ENCODE results near the gene SEMA3F.

Gene SEMA3F

DNA sequence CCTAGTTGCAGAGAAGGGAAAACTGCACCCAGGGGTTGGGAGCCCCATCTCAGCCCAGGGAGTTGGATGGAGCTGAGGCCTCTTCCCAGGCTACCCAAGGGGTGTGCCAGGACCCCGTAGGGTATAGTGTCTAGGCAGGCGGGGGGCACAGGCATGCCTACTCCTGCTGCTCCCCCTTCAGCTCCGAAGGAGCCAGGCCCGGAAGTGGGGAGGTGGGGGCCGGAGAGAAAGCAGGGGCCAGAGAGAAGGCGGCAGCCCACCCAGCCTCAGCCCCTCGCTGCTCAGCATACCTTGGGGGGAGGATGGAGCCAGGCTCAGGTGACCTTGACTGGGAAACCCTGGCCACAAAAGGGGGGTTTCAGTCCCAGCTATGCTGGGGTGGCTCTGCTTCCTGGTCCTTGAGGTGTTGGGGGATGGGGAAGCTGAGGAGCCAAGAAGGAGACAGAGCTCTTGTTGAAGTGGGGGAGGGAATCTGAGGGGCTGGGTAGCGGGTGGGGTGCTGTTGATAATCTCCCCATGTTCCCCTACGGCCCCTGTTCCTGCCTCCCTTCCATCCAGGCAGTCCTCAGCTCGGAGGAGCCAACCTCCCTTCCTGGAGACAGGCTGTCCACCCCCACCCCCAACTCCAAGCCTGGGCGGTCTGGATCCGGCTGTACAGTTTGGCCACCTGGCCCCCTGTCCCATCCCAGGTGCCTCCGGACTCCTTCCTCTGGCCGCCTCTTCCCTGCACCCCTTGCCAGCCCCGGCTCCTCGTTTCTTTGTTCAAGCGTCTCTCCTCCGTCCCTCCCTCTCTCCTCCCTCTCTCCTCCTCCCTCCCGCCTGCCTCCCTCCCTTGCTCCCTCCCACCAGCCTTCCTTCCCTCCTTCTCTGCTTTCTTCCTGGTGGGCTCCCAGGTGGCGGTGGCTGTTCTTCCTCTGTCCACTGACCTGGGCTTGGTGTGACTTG lies 1.7 kb downstream of the SEMA3F start:
- no peak for DNase-seq

DNA sequence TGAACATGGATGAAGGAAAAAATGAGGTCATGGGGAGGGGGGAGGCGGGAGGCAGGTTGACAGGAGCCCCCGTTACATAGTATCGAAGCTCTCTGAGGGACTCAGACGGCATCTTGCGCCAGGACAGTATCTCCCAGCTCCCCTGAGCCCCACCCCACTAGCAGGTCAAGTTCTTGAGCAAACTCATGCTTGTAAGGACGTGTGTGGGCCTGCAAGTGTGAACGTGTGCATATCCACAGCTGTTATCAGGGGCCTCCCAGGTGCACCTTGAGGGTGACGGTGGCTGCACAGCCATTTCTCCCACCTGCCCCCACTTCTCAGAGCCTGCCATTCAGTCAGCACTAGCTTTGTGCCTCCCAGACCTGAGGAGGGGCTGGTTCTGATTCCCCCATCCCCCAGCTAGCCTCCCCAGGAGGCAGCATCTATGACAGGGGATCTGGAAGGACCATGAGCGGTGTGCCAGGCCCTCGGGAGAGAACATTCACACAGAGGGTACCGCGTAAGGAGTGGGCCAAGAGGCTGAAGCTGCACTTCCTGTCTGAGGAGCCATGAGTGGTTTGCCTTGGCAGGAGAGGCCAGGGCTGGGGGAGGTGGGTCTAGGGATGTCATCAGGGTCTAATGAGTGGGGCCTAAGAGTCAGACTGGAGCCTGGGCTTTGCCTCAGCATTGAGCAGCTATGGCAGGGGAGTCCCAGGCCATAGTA lies 2.9 kb downstream of the SEMA3F start:
- no peak for DNase-seq

DNA sequence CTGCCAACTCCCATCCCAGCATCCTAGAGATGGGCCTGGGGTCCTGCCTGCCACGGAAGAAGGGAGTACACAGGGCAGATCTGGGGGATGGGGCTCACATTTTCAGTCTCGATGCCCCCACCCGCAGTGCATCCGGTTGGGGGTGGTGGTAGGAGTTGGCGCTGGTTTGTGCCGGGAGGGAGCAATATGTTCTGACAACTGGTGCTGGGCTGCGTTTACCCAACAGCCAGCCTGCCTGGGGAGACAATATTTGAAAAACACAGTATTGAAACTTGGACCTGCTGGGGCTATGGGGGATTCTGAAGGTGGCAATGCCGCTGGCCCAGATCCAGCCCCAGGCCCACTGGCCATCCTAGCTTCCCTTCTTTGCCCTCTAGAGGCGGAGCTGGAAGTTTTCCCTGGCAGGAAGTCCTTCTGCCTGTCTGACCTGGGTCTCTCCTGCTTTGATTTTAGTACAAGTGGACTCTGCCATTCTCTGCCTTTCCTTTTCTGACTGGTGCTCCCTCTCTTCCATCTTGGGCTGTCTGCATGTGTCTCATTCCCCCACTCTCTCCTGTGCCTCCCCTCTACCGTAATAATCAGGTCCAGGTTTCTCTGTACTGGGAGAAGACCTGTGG lies 3.5 kb downstream of the SEMA3F start:
- DNase-seq = no peak

DNA sequence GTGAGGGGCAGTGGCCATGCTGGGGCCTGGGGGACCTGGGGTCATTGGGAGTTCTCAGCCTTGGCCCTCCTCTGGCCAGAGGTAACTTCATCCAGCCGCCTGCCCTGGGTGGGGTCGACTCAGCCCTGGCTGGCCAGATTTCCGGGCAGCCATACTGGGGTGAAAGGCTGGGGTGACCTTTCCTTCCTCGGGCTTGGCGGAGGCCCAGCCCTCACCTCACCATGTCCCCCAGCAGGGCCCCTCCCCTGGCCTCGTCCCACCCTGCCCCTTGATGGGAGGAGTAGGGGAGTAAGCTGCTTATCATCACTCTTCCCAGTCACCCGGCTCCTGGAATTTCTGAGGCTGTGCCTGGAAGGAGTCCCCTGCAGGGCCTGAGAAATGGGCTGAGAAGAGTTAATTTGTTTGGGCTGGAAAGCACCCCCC lies 5.4 kb downstream of the SEMA3F start:
- DNase-seq = no peak

DNA sequence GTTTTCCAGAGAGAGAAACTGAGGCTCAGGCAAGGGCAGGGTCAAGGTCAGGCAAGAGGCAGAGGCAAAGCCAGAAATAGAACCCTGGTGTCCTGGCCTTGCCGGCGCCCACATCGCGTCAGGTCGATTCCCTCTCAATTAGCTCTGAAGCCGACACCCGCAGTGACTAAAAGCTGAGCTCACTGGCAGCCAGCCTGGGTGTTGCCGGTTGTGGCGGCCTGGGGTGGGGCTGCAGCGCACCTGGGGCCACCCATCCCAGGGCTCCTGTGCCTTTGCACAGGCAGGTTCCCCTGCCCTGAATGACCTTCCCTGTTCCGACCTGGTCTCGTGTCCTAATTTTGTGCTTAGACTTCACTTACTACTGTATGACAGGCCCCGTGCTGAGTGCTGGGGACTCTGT lies 6.2 kb downstream of the SEMA3F start:
- DNase-seq = no peak

DNA sequence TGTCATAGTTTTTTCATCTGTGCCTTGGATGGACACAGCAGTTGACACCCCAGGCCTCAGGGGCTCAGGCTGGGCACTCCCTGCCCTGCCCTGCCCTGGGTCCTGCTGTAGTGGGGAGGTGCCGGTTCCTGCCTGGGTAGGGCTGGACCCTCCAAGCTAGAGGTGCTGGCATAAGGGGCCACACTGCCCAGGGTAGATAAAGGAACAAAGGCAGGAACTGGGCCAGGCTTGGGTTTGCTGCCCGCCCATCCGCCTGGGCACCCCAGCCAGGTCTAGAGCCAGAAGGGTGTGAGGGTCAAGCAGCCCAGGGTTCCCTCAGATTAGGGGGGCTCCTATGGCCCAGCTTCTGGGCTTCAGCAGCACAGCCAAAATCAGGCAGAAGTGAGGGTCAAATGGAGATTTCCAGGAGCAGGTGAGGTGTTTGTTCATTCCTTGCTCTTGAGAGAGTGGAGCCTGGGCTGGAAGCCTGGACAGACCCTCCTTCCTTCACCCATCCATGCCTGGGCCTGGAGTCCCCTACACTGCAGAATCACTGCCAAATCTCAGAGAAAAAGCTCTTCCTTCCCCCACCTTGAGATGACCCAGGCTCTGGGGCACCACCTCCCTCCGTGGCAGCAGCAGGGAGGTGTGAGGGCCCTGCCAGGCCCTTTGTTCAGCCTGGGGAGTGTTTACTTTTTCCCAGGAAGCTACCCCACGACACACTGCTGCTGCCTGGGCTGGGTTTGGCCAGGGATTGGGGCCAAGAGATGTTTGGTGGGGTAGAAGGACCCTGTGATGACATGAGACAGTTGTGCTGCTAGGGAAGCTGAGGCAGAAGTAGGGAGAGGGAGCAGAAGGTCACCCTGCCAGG lies 7.1 kb downstream of the SEMA3F start:
- no peak for DNase-seq

DNA sequence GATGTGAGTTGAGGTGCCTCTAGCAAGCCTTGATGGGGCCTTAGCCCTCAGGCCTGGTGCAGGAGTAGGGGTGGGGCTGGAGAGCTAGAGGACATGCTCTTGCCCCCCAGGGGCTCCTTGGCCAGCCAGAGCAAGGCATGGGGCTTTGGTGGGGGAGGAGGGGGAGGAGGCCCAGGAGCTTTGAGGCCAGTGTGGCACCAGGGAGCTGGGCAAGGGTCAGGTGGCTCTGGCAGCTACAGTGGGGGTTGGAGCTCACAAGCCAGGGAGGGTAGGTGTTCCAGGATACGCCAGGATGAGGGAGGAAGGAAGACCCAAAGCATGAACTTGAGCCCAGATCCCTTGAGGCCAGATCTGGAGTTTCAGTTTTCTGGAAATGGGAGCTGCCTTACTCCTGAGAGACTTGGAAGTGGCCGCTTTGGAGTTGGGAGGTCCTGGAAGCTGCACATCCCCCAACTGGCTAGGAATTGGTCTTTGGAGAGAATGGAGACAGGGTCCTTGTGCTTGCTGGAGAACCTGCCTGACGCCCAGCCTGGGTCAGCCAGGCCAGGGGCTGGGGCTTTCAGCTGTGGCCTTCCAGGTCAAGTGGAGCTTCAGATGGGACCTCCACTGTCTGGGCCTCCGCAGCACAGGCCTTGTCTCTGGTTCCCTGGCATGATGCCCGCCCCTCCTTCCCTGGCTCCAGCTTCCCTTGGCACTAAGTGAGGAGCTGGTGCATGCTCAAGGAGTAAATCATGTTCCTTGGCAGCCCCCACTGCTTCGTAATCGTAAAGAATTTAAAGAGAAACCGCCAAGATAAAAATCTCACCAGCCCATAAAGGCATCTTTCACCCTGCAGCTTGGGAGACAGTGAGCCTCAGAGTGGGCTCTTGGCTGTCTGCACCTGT lies 8.7 kb downstream of the SEMA3F start:
- DNase-seq = no peak

DNA sequence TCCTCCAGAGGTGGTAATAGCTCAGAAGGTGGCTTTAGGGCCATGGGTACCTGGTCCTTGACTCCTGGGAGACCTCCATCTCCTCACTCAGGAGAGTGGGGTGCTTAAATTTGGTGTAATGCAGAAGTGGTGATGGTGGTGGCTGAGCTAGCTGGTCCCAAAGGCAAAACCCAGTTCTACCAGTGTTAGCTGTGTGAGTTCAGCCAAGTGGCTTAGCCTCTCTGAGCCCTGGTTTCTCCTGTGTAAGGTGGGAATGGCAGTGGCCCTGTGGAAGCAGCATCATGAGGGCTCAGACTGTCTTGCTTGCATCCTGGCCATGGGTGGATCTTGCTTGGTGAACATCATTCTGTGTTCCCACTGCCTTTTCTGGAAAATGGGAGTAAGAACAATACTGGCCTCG lies 9.4 kb downstream of the SEMA3F start:
- no peak for DNase-seq

DNA sequence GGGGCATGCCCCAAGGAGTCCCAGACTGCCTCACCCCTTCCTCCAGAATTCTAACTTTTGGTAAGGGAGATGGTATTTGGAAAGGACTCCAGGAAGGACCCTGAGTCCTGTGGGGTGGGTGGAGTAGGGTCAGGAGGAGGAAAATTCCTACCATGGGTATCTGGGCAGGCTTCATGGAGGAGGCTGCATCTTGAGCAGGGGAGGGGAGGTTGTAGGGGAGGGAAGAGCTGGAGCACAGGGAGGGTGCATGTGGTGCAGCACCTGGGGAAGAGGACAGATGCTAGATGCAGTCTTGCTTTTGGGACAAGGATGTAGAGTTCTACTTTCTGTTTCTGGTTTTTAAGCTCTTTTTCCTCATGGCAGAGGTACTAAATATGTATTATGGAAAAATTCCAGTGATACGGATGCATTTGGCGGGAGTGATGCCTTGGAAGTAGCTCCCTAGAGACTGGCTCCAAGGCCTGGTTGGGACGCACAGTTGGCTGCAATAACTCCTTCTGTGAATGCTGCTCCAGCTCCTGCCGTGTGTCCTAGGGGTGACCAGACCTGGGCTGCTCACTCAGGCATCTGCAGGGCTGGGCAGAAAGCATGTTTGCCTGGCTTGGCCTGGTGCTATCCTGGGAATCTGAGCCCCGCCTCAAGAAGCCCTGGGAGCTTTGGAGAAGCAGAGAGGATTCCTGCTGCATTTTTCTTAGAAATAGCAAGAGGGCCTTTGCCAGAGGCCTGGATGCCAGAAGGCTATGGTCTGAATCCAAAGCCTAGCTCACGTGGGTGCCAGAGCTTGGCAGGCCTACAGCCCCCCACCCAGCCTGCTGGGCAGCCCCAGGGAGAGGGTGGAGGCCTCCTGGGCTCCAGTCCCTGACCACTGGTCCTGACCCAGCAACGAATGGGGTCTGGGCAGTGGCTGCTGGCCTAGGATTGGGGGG lies 10.1 kb downstream of the SEMA3F start:
- DNase-seq = no peak

DNA sequence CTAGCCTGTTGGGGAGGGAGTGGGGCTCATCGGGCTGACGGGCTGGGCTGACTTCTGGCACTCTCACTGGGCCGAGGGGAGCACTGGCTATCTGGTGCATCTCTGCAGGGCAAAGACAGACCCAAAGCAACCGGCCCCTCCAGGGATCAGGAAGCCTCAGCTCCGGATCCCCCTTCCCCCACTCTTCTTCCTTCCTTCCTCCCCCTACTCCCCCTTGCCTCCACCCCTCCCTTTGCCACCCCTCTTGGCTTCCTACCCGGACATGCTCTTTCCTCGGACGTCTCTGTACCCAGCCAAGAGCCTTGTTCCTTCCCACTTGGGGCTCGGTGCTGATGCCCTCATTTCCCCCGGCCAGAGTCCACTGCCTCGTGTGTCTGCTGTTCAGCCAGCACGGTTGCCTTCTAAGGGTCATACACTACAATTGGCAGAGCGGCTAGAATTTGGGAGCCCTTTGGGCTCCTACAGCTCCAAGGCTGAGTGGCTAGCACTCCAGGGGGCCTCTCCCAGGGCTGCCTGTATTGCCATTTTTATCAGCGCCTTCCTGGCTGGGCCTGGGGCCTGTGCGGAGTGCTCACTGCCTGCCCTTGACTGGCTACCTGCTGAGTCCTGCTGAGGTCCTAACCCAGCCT lies 10.9 kb downstream of the SEMA3F start:
- DNase-seq = no peak

DNA sequence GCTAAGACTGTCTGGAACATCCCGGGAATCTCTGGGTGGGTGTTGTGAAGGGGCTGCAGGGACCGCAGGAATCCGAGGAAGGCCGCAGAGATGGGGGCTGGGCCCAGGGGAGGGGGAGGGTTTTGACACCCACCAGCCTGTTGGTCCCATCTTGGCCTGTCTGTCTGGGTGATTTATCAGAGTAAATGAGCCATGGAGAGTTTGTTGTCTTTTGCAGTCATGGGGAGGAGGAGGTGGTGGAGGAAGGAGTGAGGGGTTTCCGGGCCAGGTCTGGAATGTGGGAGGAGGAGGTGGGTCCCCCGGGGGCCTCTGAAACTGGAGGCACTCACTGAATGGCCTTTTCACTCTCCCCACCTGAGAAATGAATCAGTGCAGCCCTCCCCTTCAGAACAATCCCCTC lies 11.5 kb downstream of the SEMA3F start:
- no peak for DNase-seq

DNA sequence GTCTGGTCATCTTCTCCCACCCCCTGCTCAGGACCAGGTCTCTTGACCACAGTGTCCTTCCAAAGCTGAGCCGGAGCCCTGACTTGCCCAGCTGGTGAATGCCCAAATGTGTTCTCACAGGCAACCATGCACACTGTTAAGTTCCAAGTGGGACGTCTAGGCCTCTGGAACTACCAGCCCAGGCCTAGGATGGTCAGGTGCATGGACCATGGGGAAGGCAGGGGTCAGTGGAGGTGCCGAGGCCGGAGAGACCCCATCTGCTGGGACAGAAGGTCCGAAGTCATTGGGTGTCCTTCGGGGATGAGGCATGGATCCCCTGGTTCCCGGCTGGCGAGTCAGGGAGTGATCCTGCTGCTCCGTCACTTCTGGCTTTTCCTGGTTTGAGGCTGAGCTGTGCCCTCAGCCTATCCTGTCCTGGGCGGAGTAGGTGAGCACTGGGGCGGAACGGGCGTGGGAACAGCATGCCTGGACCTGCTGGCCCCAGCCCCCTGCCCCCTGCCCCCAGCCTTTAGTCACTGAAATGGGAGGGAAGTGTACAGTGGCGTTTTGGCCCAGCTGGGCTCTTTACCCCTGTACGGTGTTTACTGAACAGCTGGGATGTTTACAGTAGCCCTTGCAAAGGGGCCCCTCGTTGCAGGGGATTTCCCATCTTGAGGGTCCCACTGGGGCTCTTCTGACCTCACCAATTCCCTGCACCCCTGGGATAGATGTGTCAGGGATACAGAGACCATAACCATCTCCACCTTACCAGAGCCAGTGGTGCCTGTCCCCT lies 12.1 kb downstream of the SEMA3F start:
- DNase-seq = no peak

DNA sequence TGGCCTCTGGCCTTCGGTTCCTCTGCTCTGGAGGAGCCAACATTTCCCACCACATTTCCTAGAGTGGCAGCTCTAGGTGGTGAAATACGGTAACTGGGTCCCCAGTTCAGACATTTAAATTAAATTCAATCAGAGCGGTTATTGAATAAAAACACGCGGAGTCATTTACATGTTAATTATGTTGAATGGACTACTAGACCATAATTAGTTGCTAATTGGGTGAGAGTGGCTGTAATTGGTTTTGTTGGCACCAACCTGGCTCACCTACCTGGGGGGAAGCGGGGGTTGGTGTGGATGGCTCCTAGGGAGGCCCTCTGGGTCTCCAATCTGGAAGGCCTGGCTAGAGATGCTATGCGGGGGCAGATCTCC lies 12.7 kb downstream of the SEMA3F start:
- DNase-seq = no peak

DNA sequence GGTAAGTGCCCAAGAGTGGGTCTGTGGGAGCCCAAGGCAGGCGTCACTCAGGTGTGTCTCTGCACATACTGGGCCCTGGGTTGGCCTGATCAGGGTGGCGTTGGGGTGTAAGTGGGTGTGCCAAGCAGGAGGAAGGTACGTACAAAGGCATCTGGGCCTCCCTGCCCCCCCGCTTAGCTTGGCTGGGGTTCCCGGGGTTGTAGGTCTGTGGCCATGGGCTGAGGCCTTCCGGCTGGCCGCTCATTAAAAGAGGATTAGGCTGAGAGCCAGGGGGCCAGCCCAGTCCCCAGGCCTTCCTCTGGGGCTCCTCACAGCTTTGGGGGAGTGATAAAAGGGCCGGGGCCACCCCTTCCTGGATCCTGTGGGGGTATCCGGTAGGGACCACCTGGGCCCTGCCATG lies 13.3 kb downstream of the SEMA3F start:
- no peak for DNase-seq

DNA sequence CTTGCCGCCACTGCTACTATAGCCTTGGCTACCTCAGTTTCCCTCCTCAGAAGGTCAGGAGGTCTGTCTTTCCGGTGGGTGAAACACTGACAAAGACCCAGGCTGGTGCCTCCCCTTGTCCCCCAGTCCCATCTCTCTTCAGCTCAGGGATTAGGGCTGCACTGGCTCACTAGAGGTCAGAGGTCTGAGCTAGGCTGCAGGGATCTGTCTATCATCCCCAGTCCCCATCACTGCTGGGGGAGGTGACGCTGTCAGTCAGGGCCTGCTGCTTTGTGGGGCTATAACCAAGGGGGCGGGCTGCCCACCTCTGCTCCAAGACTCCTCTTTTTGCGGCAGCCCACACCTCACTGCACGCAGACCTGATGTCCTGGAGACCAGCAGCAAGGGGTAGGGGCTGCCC lies 13.7 kb downstream of the SEMA3F start:
- no peak for DNase-seq

DNA sequence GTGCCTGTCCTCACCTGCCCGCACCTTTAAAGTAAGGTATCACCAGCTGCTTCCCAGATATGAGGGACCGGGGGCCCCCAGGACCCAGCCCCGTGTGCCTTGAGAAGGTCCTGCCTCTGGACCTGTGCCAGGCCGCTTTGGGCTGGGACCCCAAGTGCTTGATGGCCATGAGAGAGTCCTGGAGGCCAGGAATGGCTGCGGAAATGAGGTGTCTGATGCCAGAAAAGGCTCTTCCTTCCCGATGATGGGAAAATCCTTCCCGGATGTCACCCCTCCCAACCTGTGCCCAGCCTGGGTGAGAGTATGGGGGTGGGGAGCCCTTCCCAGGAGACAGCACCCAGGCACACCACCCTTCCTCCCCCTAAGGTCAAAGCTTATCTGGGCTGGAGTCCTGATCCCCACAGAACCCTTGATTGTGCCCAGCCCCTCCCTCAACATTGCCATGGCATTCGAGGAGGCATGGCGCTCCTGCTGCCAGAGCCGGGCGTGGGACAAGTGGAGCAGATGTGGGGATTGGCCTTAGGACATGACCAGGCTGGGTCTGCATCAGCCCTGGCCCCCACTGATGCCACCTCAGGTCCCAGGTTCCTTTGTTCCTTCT lies 14.2 kb downstream of the SEMA3F start:
- DNase-seq = no peak

DNA sequence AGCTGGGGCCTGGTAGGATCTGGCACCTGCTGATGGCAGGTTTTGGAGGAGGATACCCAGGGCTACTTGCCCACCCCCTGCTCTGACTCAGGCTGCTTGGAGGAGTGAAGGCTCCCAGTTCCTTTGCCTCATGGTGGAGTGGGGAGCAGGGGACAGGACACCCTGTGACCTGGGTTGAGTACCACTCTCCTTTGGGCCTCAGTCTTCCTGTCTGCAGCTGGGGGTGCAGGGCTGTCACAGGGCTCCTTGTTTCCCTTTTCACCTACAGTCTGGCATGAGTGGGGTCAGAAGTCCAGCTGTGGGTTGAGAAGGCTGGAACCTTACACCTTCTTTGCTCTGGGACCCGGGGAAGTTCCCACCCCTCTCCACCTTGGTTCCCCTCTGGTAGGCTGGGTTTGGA lies 14.7 kb downstream of the SEMA3F start:
- DNase-seq = no peak

DNA sequence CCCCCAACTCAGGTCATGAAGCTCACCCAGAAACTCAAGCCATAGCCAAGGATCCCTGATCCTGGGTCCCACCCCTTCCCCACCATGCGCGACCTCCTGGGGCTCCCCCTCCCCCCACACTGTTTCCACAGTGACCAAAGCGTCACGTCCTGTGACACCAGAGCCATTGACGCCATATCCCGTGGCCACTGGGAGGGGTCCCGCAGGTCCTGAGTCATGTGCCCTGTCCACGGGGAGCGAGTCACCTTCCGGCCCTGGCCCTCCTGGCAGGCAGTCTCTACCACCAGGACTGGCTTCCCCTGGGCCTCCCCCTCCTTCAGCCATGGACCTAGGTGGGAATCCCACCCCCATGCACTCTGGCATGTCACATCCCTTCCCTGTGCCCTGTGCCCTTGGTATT lies 15.6 kb downstream of the SEMA3F start:
- no peak for DNase-seq
